ENCODE data around the gene ZNF565.

ZNF565 gene

DNA sequence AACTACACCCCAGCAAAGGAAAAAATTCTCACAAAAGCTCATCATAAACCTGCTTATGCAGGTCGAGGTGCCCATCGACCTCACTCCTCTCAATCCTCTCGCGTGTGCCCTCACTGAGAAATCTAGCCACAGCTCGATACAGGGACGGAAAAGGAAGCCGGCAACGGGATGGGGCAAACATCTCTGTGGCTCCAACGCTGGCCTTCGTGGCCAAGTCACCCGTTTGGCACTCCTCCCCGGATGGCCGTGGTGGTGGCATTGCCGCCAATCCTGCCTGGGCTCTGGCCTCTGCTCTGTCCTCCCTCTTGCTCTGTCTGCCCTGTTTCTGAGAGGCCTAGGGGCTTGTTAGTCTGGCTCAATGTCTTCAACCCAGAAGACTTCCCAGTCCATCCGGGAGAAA, 41.6 kb upstream of the ZNF565 start:
- Mint-ChIP-seq H3K9me3 (peaks cover 70% of the 10 kb centered on the region), H3K27me3 (ENCODE audit: low read depth, poor library complexity) (peaks cover 2% of the 10 kb centered on the region), H3K4me3 (peak overlapping the region; percentile 52), H3K36me3 (ENCODE audit: low read depth) (peaks cover 45% of the 10 kb centered on the region), H3K4me1 (peaks cover 9% of the 10 kb centered on the region), H3K27ac (no peak overlapping the region)
- DNase-seq = no peak
- TF ChIP-seq, protein P1, sequence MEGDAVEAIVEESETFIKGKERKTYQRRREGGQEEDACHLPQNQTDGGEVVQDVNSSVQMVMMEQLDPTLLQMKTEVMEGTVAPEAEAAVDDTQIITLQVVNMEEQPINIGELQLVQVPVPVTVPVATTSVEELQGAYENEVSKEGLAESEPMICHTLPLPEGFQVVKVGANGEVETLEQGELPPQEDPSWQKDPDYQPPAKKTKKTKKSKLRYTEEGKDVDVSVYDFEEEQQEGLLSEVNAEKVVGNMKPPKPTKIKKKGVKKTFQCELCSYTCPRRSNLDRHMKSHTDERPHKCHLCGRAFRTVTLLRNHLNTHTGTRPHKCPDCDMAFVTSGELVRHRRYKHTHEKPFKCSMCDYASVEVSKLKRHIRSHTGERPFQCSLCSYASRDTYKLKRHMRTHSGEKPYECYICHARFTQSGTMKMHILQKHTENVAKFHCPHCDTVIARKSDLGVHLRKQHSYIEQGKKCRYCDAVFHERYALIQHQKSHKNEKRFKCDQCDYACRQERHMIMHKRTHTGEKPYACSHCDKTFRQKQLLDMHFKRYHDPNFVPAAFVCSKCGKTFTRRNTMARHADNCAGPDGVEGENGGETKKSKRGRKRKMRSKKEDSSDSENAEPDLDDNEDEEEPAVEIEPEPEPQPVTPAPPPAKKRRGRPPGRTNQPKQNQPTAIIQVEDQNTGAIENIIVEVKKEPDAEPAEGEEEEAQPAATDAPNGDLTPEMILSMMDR (IDR thresholded peaks at IDR 0.05) = no peak

DNA sequence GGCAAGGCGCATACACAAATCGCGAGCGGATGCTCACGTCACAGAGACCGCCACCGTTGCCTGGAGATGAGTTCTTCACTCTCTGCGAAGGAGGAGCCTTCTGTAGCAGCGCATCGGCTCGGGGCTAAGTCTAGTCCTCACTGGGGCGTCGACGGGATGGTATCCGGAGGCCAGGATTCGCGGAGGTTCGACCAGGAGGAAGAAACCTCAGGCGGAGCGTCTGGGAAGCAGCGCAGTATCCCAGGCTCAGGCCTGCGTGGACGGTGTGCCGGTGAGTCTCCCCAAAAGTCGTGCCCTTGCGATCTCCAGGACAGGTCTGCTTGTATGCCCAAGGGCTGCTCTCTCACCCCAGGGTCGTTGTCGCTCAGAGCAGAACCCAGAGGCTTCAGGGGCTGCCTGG, 40.9 kb upstream of the ZNF565 start:
- Mint-ChIP-seq H3K27me3 (ENCODE audit: low read depth, poor library complexity) (peaks cover 2% of the 10 kb centered on the region), H3K4me1 (peaks cover 9% of the 10 kb centered on the region), H3K4me3 (no peak overlapping the region), H3K9me3 (peaks cover 70% of the 10 kb centered on the region), H3K27ac (no peak overlapping the region), H3K36me3 (ENCODE audit: low read depth) (peaks cover 45% of the 10 kb centered on the region)
- DNase-seq = no peak
- TF ChIP-seq, protein P1 (IDR thresholded peaks at IDR 0.05) = no peak

DNA sequence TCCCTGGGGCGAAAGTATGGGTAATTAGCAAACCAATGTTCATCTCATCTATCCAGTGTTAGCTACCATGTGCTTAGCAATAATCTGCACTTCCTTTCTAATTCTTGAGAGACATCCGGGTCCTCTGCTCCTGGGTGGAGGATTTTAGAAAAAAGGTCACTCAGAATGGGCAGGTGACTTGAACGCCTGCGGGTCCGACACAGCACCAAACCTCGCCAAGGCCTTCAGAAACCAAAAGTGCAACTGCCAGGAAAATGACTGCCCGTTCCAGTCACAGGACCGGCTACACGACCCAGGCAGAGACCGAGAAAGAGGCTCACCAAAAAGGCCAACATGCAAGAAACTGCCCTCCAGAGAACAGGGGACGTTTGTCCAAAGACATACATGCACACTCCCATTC, 40.4 kb upstream of the ZNF565 start:
- Mint-ChIP-seq H3K4me3 (no peak overlapping the region), H3K36me3 (ENCODE audit: low read depth) (peaks cover 45% of the 10 kb centered on the region), H3K9me3 (peaks cover 73% of the 10 kb centered on the region), H3K27me3 (ENCODE audit: low read depth, poor library complexity) (peaks cover 2% of the 10 kb centered on the region), H3K4me1 (peaks cover 9% of the 10 kb centered on the region), H3K27ac (no peak overlapping the region)
- TF ChIP-seq, protein P1 (IDR thresholded peaks at IDR 0.05) = no peak
- no peak for DNase-seq

DNA sequence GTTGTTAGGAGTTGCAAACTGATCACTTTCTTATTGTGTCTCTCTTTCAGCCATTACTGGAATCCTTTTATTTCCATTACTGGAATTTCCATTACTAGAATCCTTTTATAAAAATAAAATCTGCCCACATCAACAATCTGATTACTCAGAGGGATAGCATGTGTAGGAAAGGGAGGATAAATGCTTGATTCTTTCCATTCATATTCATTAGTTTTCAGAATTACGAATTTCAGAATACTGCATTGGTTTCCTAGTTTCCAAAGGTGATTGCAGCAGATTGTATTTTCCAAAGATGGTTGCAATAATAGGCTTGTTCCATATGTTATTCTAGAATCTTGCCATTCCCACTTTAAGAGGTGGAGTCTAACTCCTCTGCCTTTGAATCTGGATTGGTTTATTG, 37.6 kb upstream of the ZNF565 start:
- peaks cover 37% of the 10 kb centered on the region for H3K36me3 Mint-ChIP-seq (ENCODE audit: low read depth)
- peaks cover 6% of the 10 kb centered on the region for H3K27me3 Mint-ChIP-seq (ENCODE audit: low read depth, poor library complexity)
- H3K4me3 Mint-ChIP-seq = no peak overlapping the region
- no peak for DNase-seq
- no peak overlapping the region for H3K27ac Mint-ChIP-seq
- H3K9me3 Mint-ChIP-seq = peaks cover 57% of the 10 kb centered on the region
- no peaks in the 10 kb centered on the region for H3K4me1 Mint-ChIP-seq
- TF ChIP-seq, protein P1 (IDR thresholded peaks at IDR 0.05) = no peak

DNA sequence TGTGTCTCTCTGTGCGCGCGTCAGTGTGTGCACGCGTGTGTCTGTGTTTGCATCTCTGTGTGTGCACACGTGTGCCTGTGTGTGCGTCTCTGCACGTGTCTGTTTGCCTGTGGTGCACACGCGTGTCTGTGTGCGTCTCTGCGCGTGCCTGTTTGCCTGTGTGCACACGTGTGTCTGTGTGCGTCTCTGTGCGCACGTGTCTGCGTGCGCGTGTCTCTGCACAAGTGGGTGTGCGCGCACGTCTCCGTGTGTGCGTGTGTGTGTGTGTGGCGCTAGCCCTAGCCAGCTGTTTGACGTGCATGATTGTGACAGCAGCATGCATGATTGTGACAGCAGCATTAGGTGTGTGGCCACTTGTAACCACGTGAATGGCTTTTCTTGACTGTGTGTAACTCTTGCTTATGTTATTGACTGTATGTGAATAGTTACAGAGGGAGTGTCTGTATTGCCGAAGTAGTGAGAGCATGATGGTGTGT, 31.6 kb upstream of the ZNF565 start:
- peaks cover 24% of the 10 kb centered on the region for H3K27me3 Mint-ChIP-seq (ENCODE audit: low read depth, poor library complexity)
- DNase-seq = no peak
- H3K4me1 Mint-ChIP-seq = peaks cover 11% of the 10 kb centered on the region
- H3K27ac Mint-ChIP-seq = peak overlapping the region; percentile 16
- peaks cover 21% of the 10 kb centered on the region for H3K9me3 Mint-ChIP-seq
- peaks cover 21% of the 10 kb centered on the region for H3K36me3 Mint-ChIP-seq (ENCODE audit: low read depth)
- TF ChIP-seq, protein P1 (IDR thresholded peaks at IDR 0.05) = no peak
- H3K4me3 Mint-ChIP-seq = peak overlapping the region; percentile 67

DNA sequence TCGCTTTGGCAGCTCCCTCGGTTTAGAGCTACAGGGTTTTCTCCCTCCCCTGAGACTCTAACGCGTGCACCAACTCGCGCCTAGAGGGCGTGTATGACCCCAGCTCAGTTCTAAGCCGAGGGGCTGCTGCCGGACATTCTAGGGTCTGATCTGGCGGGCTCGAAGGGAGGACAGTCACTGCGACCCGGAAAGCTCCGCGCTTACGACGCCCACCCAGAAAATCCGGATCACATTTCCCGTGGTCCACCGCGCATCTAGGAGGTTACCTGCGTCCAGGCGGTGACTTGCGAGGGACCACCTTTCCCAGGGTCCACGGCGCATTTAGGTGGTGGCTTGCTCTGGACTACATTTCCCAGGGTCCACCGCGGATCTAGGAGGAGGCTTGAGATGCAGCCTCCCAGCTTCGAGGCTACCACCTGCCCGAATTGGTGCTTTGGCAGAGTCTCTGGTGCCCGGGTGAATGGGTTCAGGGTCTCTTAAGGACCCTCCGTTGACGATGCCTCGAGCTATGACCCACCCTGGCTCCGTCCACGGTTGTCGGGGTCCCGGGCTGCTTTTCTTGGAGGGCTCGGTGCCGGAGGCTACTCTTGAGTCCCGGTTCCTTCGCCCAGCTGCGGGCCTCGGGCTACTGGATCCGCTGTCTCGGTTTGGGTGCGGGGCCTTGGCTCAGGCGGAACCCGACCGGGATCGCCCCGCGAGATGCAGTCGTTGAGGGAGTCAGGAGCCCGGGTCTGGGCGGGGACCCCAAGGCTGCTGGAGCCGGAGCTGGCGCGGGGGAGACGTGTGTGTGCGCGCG, 30.9 kb upstream of the ZNF565 start:
- H3K27me3 Mint-ChIP-seq (ENCODE audit: low read depth, poor library complexity) = peaks cover 24% of the 10 kb centered on the region
- TF ChIP-seq, protein P1 (IDR thresholded peaks at IDR 0.05) = no peak
- peaks cover 11% of the 10 kb centered on the region for H3K4me1 Mint-ChIP-seq
- peaks cover 28% of the 10 kb centered on the region for H3K36me3 Mint-ChIP-seq (ENCODE audit: low read depth)
- peak; percentile 44 for DNase-seq
- peaks cover 21% of the 10 kb centered on the region for H3K9me3 Mint-ChIP-seq
- H3K4me3 Mint-ChIP-seq = peak overlapping the region; percentile 71
- no peak overlapping the region for H3K27ac Mint-ChIP-seq
